Lung (tissue), 12 donors: ENCODE results near the gene FAM168A. TPM values are rescaled to one million over a fixed set of nuclear protein-coding genes. Genes with fewer than 3 reads are reported as not detected.

ENCODE experiments used
- ATAC-seq: fragments of 200-7000 bp; cut with Tn5 transposase; one replicate; pipeline ENCODE4 v1.9.1; 2020; ENCODE audit warnings: moderate number of reproducible peaks; ENCODE audit not compliant: insufficient read depth, low FRiP score
- DNase-seq, 3 donors: peaks; one replicate each; pipeline ENCODE4 v3.0.0-alpha.2; 2013 to 2017
- H3K27ac ChIP-seq, 2 donors: one replicate each; pipeline ENCODE4 v1.5.1; 2013; ENCODE audit warnings: mild to moderate bottlenecking in 2 of 2, moderate library complexity in 2 of 2, control low read depth in 1 of 2, inconsistent platforms in 1 of 2, low read depth in 1 of 2, low read length in 1 of 2
- H3K27me3 ChIP-seq, 3 donors: one replicate each; pipeline ENCODE4 v1.5.1; 2013; ENCODE audit warnings: low read length in 2 of 3; ENCODE audit not compliant: control insufficient read depth in 3 of 3, insufficient read depth in 3 of 3
- H3K36me3 ChIP-seq, 4 donors: one replicate each; pipeline ENCODE4 v1.5.1; 2013; ENCODE audit warnings: low read length in 4 of 4, mild to moderate bottlenecking in 1 of 4, moderate library complexity in 1 of 4; ENCODE audit not compliant: control insufficient read depth in 4 of 4, insufficient read depth in 4 of 4
- H3K4me1 ChIP-seq, 5 donors: one replicate each; pipeline ENCODE4 v1.5.1; 2013; ENCODE audit warnings: low read length in 5 of 5, mild to moderate bottlenecking in 2 of 5, moderate library complexity in 1 of 5; ENCODE audit not compliant: control insufficient read depth in 5 of 5, insufficient read depth in 5 of 5
- H3K4me3 ChIP-seq: one replicate; pipeline ENCODE4 v1.5.1; 2013; ENCODE audit warnings: mild to moderate bottlenecking, control low read depth, moderate library complexity
- H3K9ac ChIP-seq, 2 donors: one replicate each; pipeline ENCODE4 v1.5.1; 2013; ENCODE audit warnings: low read length in 2 of 2, control low read depth in 1 of 2; ENCODE audit not compliant: insufficient read depth in 1 of 2
- H3K9me3 ChIP-seq, 4 donors: one replicate each; pipeline ENCODE4 v1.5.1; 2013; ENCODE audit warnings: low read length in 3 of 4, mild to moderate bottlenecking in 1 of 4, moderate library complexity in 1 of 4; ENCODE audit not compliant: control insufficient read depth in 4 of 4, insufficient read depth in 3 of 4
- WGBS, 2 donors: extraction: QIAGEN DNeasy Blood & Tissue Kit; methylation state at CpG; one replicate each; pipeline ENCODE4 v1.1.7; 2013; 5-methylcytosine and 5-hydroxymethylcytosine counted together
- polyA plus RNA-seq, 2 donors: library from polyadenylated mRNA; stranded (reverse); fragments of 200-250 nt; gene quantifications; one replicate each; pipeline ENCODE4 v1.2.1, GENCODE V29; 2013
- total RNA-seq, 2 donors: library from RNA; depleted of rRNA in 1 of 2; stranded (reverse); fragments of >200 nt in 1 of 2; gene quantifications; one replicate each; pipeline ENCODE4 v1.2.1, GENCODE V29; 2014 to 2021
- TF ChIP-seq, protein P1 (sequence below): IDR thresholded peaks from 2 replicates; pipeline ENCODE4 v1.5.1; 2012; ENCODE audit warnings: mild to moderate bottlenecking; ENCODE audit errors: control extremely low read depth, extremely low read depth
- donor health status: control.
- donor health status: control.
- donor health status: Bipolar disorder and iron deficiency.
- donor health status: healthy.
- donor health status: DM: yes; HTN: yes; CAD: no.

FAM168A gene
- total and polyA plus RNA-seq, 4 donors = 6.7 to 25.5 (median 17.1) TPM

DNA sequence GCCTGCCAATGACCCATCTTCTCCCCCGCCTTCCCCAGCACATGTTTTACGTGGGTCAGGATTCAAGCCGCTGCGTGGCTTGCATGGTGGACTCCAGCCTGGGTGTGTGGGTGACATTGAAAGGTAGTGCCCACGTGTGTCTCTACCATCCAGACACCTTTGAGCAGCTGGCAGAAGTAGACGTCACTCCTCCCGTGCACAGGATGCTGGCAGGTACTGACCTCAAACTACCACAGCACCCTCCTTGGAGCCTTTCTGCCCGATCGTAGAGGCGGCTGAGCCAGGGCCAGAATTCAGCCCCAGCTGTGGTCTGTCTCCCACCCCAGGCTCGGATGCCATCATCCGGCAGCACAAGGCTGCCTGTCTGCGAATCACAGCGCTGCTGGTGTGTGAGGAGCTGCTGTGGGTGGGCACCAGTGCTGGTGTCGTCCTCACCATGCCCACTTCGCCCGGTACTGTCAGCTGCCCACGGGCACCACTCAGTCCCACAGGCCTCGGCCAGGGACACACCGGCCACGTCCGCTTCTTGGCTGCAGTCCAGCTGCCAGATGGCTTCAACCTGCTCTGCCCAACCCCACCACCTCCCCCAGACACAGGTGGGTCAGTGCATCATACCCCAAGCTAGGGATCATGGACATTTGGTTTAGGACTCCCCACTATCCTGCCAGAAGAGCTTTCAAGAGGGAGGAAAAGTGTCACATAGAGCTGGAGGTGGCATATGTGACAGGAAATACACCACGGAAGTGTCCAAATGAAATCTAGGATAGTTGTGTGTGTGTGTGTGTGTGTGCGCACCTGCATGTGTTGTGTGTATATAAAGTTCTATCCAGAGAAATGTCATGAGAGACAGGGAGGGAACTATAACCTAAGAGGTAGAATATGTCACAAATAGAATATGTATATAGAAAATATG lies 232.3 kb downstream of the FAM168A start:
- no peak for ATAC-seq
- Histone ChIP-seq H3K9ac (no peak overlapping the region), H3K36me3 (peaks cover 2 to 53% (median 48%) of the 10 kb centered on the region in 4 donors), H3K27ac (peak overlapping the region in 1 of 2 donors; percentile 2), H3K9me3 (no peaks in the 10 kb centered on the region), H3K4me3 (no peak overlapping the region), H3K4me1 (peaks cover 0 to 4% (median 0%) of the 10 kb centered on the region in 5 donors), H3K27me3 (no peaks in the 10 kb centered on the region)
- WGBS, 2 donors = 84 to 87% methylated on average over 24 of the region's 24 CpGs
- TF ChIP-seq, protein P1, sequence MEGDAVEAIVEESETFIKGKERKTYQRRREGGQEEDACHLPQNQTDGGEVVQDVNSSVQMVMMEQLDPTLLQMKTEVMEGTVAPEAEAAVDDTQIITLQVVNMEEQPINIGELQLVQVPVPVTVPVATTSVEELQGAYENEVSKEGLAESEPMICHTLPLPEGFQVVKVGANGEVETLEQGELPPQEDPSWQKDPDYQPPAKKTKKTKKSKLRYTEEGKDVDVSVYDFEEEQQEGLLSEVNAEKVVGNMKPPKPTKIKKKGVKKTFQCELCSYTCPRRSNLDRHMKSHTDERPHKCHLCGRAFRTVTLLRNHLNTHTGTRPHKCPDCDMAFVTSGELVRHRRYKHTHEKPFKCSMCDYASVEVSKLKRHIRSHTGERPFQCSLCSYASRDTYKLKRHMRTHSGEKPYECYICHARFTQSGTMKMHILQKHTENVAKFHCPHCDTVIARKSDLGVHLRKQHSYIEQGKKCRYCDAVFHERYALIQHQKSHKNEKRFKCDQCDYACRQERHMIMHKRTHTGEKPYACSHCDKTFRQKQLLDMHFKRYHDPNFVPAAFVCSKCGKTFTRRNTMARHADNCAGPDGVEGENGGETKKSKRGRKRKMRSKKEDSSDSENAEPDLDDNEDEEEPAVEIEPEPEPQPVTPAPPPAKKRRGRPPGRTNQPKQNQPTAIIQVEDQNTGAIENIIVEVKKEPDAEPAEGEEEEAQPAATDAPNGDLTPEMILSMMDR = no peak
- DNase-seq = no peak

DNA sequence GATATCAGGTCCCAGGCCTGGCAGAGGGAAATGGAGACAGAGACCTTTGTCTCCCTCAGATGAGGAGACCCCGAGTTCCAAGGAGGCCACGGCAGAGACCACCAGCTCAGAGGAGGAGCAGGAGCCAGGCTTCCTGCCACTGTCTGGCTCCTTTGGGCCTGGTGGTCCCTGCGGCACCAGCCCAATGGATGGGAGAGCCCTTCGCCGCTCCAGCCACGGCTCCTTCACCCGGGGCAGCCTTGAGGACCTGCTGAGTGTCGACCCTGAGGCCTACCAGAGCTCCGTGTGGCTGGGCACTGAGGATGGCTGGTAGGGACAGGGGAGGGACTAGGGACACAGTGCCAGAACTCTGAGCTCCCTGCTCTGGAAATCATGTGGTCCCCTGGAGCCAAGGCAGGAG lies 234.8 kb downstream of the FAM168A start:
- TF ChIP-seq, protein P1 = no peak
- Histone ChIP-seq H3K4me1 (peaks cover 0 to 4% (median 0%) of the 10 kb centered on the region in 5 donors), H3K9me3 (no peaks in the 10 kb centered on the region), H3K27me3 (no peaks in the 10 kb centered on the region), H3K9ac (no peak overlapping the region), H3K27ac (no peak overlapping the region), H3K4me3 (no peak overlapping the region), H3K36me3 (peaks cover 2 to 61% (median 55%) of the 10 kb centered on the region in 4 donors)
- 94 to 96% methylated on average over 9 of the region's 9 CpGs for WGBS, 2 donors
- DNase-seq (no peak), ATAC-seq (no peak)

DNA sequence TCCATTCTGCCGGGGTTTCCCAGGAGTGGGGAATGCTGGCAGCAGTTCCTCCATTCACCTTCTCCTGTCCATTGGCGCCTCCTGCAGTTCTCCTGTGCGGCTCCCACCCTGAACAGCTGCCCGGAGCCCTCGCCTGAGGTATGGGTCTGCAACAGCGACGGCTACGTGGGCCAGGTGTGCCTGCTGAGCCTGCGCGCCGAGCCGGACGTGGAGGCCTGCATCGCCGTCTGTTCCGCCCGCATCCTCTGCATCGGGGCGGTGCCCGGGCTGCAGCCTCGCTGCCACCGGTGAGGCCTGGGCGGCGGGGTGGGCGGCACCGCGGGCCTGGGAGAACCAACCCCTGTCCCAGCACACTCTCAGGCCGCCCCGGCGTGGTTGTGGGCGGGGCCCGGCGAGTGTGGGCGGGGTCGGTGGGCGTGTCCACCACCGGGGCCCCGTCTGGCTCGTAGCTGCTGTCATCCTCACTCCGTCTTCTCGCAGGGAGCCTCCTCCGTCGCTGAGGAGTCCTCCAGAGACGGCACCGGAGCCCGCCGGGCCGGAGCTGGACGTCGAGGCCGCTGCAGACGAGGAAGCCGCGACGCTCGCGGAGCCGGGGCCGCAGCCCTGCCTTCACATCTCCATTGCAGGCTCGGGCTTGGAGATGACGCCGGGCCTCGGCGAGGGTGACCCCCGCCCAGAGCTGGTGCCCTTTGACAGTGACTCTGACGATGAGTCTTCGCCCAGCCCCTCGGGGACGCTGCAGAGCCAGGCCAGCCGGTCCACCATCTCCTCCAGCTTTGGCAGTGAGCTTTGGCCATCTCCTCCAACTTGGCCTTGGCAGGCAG lies 235.7 kb downstream of the FAM168A start:
- no peak for ATAC-seq
- Histone ChIP-seq H3K9me3 (no peaks in the 10 kb centered on the region), H3K27me3 (no peaks in the 10 kb centered on the region), H3K9ac (no peak overlapping the region), H3K36me3 (peaks cover 8 to 63% (median 55%) of the 10 kb centered on the region in 4 donors), H3K27ac (no peak overlapping the region), H3K4me1 (no peaks in the 10 kb centered on the region), H3K4me3 (no peak overlapping the region)
- DNase-seq = no peak
- WGBS, 2 donors = 84 to 91% methylated on average over 53 to 70 of the region's 70 CpGs
- TF ChIP-seq, protein P1 = no peak
